Measurements from ENCODE around the gene GTSE1.
"Not testable (repeated sequence)": the region's sequence is repeated elsewhere in the genome, so short reads cannot be mapped to it uniquely, and the experiment has no call there.

Gene GTSE1

DNA sequence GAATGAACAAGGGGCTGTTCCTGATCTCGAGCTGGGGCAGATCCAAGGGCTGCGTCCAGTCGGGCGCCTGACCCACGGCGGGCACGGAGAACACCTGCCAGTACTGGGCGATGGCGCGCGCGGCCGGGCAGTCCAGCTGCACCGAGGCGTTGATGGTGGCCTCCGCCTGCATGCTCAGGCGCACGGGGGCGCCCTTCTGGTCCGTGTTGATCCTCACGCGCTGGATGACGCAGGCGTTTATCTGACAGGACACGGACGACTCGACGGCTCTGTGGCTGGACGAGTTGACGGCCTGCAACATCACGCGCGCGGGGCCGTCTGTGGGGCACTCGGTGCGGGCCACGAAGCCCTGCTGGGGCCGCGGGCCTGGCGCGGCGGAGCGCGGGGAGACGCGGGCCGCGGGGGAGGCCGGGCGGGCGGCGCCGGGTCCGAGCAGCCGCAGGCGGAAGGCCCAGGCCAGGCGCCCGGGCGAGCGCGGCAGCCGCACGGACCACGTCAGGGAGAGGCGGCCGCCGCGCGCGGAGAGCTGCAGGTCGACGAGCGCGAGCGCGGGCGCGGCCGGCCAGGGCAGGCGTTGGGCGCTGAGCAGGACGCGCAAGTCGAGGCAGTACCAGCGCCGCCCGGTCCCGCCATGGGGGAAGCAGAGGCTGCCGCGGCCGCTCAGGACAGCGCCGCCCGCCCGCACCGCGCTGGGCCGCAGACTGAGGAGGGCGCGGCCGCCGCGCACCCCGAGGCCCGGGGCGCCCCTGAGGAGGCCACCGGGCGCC is 34.0 kb upstream of the GTSE1 start:
- H3K9ac ChIP-seq (ENCODE audit: low read depth, low read length), result no peak overlapping the region
- H3K36me3 ChIP-seq (ENCODE audit: control insufficient read depth, insufficient read depth, low read length), result no peaks in the 10 kb centered on the region
- H3K27ac ChIP-seq (ENCODE audit: low read depth, low read length), result no peak overlapping the region
- H3K9me3 ChIP-seq (ENCODE audit: control insufficient read depth, insufficient read depth, low read length), result peaks cover 9% of the 10 kb centered on the region; the same call in 1 of the 2 replicates
- no peaks in the 10 kb centered on the region for H3K4me1 ChIP-seq (ENCODE audit: control insufficient read depth, insufficient read depth, low read length)
- peak overlapping the region; percentile 44; the same call in 1 of the 2 replicates for H3K4me3 ChIP-seq (ENCODE audit: low read depth, low read length)
- H3K27me3 ChIP-seq (ENCODE audit: control insufficient read depth, insufficient read depth, low read length), result peaks cover 65% of the 10 kb centered on the region

DNA sequence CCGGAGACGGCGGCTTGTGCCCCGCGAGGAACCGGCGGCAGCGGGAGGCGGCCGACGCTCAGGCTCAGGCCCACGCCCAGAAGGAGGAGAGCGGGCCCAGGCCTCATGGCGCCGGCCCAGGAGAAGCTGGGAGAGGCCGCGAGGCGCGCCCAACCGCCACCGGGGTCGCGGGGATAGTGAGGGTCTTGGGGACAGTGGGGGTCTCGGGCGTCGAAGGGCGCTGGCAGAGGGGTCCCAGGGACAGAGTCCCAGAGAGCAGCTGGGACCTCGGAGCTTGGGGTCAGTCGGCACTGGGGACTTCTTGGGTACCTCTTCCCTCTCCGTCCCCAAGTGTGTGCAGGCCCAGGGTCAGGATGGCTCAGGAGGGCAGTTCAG is 33.5 kb upstream of the GTSE1 start, which contains the start of gene PKDREJ:
Gene PKDREJ (minus strand): TSS at position 128 of the 375 bp plus-strand sequence. CDS start 21 bp downstream, at position 107.
- H3K27ac ChIP-seq (ENCODE audit: low read depth, low read length), result no peak within 1 kb of the TSS
- peak within 1 kb of the TSS; percentile 44; the same call in 1 of the 2 replicates for H3K4me3 ChIP-seq (ENCODE audit: low read depth, low read length)
- H3K27me3 ChIP-seq (ENCODE audit: control insufficient read depth, insufficient read depth, low read length), result peaks cover 65% of the 10 kb centered on the region
- no peaks in the 10 kb centered on the region for H3K36me3 ChIP-seq (ENCODE audit: control insufficient read depth, insufficient read depth, low read length)
- H3K4me1 ChIP-seq (ENCODE audit: control insufficient read depth, insufficient read depth, low read length), result no peaks in the 10 kb centered on the region
- H3K9me3 ChIP-seq (ENCODE audit: control insufficient read depth, insufficient read depth, low read length), result peaks cover 9% of the 10 kb centered on the region; the same call in 1 of the 2 replicates
- no peak within 1 kb of the TSS for H3K9ac ChIP-seq (ENCODE audit: low read depth, low read length)

DNA sequence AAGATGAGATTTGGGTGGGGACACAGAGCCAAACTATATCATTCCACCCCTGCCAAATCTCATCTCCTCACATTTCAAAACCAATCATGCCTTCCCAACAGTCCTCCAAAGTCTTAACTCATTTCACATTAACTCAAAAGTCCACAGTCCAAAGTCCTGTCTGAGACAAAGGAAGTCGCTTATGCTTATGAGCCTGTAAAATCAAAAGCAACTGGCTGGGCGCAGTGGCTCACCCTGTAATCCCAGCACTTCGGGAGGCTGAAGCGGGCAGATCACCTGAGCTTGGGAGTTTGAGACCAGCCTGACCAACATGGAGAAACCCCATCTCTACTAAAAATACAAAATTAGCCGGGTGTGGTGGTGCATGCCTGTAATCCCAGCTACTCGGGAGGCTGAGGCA is 32.1 kb upstream of the GTSE1 start:
- H3K4me3 ChIP-seq (ENCODE audit: low read depth, low read length); H3K4me1 ChIP-seq (ENCODE audit: control insufficient read depth, insufficient read depth, low read length); H3K36me3 ChIP-seq (ENCODE audit: control insufficient read depth, insufficient read depth, low read length); H3K9ac ChIP-seq (ENCODE audit: low read depth, low read length); H3K27ac ChIP-seq (ENCODE audit: low read depth, low read length); H3K9me3 ChIP-seq (ENCODE audit: control insufficient read depth, insufficient read depth, low read length): not testable (repeated sequence)
- peaks cover 57% of the 10 kb centered on the region for H3K27me3 ChIP-seq (ENCODE audit: control insufficient read depth, insufficient read depth, low read length)

DNA sequence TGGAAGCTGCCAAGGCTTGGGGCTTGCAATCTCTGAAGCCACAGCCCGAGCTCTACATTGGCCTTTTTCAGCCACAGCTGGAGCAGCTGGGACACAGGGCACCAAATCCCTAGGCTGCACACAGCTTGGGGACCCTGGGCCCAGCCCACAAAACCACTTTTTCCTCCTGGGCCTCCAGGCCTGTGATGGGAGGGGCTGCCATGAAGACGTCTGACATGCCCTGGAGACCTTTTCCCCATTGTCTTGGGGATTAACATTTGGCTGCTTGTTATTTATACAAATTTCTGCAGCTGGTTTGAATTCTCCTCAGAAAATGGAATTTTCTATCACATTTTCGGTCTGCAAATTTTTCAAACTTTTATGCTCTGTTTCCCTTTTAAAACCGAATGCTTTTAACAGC is 31.0 kb upstream of the GTSE1 start:
- H3K4me3 ChIP-seq (ENCODE audit: low read depth, low read length); H3K9me3 ChIP-seq (ENCODE audit: control insufficient read depth, insufficient read depth, low read length); H3K9ac ChIP-seq (ENCODE audit: low read depth, low read length); H3K36me3 ChIP-seq (ENCODE audit: control insufficient read depth, insufficient read depth, low read length); H3K4me1 ChIP-seq (ENCODE audit: control insufficient read depth, insufficient read depth, low read length); H3K27ac ChIP-seq (ENCODE audit: low read depth, low read length): not testable (repeated sequence)
- peaks cover 47% of the 10 kb centered on the region for H3K27me3 ChIP-seq (ENCODE audit: control insufficient read depth, insufficient read depth, low read length)

DNA sequence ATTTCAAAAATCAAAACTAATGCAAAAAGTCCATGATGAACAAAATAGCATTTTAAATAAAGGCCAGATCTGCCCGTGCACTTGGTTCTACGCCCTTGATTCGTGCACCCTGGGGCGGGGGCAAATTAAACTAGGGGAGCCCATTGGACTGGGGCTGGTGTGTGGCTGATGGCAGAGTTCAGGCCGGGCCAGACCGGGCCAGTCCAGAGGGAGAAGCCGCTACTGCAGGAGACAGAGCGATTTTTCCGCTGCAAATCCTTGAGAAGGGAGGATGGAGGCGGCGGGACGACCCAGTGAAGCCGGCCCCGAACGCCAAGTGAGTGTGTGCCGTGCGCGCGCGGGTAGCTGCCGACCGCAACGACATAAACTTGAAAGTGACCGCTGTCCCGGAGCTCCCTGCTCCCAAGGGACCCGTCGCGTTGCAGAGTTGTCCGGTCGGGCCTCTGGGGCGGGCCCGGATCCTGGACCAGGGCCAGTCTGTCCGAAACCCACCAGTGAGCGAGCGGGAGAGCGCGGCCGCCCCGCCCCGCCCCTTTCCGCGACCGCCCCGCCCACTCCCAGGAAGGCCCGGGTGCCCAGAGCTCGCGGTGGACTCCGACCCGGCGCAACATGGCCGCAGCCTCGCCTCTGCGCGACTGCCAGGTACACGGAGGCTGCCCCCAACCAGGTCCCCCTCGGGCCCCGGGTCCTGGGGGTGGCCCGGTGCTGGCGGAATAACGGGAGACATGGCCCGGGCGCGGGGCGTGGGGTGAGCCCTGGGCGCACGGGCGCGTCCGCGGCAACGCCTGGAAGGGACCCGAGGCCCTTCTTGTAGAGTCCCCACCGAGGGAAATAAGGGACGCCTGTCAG is 29.0 kb upstream of the GTSE1 start, which contains the start of gene TTC38:
Gene TTC38 (plus strand): TSS at position 578 of the 849 bp plus-strand sequence. CDS start 32 bp downstream, at position 610.
- H3K4me3 ChIP-seq (ENCODE audit: low read depth, low read length), result peak within 1 kb of the TSS; percentile 77
- no peak within 1 kb of the TSS for H3K9ac ChIP-seq (ENCODE audit: low read depth, low read length)
- H3K36me3 ChIP-seq (ENCODE audit: control insufficient read depth, insufficient read depth, low read length), result peaks cover 6% of the 10 kb centered on the region
- H3K27ac ChIP-seq (ENCODE audit: low read depth, low read length), result no peak within 1 kb of the TSS
- H3K9me3 ChIP-seq (ENCODE audit: control insufficient read depth, insufficient read depth, low read length), result peaks cover 6% of the 10 kb centered on the region; the same call in 1 of the 2 replicates
- no peaks in the 10 kb centered on the region for H3K4me1 ChIP-seq (ENCODE audit: control insufficient read depth, insufficient read depth, low read length)
- peaks cover 26% of the 10 kb centered on the region for H3K27me3 ChIP-seq (ENCODE audit: control insufficient read depth, insufficient read depth, low read length)

DNA sequence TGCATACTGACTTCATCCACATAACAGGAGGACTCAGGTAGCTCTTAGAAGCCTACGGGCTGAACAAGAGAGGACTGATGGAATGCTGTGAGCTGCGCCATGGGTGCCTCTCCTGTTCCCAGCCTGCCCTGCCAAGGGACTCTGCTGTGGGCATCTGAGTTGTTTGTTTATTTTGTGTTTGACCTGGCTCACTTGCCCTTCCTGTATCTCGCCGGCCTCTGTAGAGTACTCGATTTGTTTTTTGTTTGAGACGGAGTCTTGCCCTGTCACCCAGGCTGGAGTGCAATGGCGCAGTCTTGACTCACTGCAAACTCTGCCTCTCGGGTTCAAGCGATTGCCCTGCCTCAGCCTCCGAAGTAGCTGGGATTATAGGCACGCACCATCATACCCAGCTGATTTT is 27.1 kb upstream of the GTSE1 start:
- H3K9ac ChIP-seq (ENCODE audit: low read depth, low read length), result no peak overlapping the region
- peaks cover 8% of the 10 kb centered on the region; the same call in 1 of the 2 replicates for H3K27me3 ChIP-seq (ENCODE audit: control insufficient read depth, insufficient read depth, low read length)
- H3K27ac ChIP-seq (ENCODE audit: low read depth, low read length), result no peak overlapping the region
- H3K36me3 ChIP-seq (ENCODE audit: control insufficient read depth, insufficient read depth, low read length), result peaks cover 23% of the 10 kb centered on the region
- H3K4me1 ChIP-seq (ENCODE audit: control insufficient read depth, insufficient read depth, low read length), result no peaks in the 10 kb centered on the region
- peaks cover 3% of the 10 kb centered on the region; the same call in 1 of the 2 replicates for H3K9me3 ChIP-seq (ENCODE audit: control insufficient read depth, insufficient read depth, low read length)
- no peak overlapping the region for H3K4me3 ChIP-seq (ENCODE audit: low read depth, low read length)

DNA sequence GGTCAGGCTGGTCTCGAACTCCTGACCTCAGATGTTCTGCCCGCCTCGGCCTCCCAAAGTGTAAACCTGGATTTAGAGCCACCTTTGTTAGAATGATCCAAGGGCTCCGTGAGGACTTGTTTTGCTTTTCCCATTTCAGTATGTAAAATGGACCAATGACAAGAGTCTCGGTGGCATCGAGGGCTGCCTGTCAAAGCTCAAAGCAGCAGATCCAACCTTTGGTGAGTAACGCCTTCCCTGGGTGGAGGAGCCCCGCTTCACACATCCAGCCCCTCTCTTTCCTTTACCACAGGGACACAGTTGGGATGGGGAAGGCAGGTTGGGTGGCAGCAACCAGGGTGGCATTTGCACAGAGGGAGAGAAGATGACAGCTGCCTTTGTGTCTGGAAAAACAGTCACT is 24.5 kb upstream of the GTSE1 start:
- Histone ChIP-seq H3K9ac (ENCODE audit: low read depth, low read length) (no peak overlapping the region), H3K36me3 (ENCODE audit: control insufficient read depth, insufficient read depth, low read length) (peaks cover 41% of the 10 kb centered on the region), H3K9me3 (ENCODE audit: control insufficient read depth, insufficient read depth, low read length) (no peaks in the 10 kb centered on the region), H3K27me3 (ENCODE audit: control insufficient read depth, insufficient read depth, low read length) (no peaks in the 10 kb centered on the region), H3K4me3 (ENCODE audit: low read depth, low read length) (no peak overlapping the region), H3K27ac (ENCODE audit: low read depth, low read length) (no peak overlapping the region), H3K4me1 (ENCODE audit: control insufficient read depth, insufficient read depth, low read length) (no peaks in the 10 kb centered on the region)

DNA sequence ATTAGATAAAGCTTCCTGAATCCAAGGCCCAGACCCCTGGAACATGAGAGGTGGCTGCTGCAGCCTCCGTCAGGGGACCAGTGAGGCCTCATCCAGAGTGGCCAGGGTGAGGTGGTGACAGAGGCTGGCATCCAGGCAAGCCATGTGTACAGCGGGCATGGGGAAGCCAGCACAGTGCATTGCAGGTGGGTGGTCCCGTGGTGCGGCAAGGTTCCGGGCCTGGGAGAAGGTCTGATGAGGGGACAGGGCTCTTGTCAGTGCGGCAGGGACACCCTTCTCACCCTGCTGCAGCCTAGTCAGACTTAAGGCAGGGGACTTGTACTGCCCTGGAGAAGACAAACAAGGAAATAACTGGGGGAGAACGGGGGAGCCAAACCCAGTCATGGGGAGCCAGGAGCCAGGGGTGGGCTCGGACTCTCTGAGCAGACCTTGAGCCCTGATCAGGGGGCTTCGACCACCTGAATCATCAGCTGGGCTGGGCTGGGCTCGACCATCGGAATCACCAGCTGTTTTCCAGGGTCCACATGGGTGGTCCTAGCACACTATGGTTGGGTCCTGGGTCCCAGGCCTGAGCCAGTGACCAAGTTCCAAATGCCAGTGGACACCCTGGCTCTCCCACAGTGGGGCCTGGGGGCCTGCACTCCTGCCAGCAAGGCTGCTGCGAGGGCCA is 23.8 kb upstream of the GTSE1 start:
- no peak overlapping the region for H3K27ac ChIP-seq (ENCODE audit: low read depth, low read length)
- no peaks in the 10 kb centered on the region for H3K9me3 ChIP-seq (ENCODE audit: control insufficient read depth, insufficient read depth, low read length)
- H3K27me3 ChIP-seq (ENCODE audit: control insufficient read depth, insufficient read depth, low read length), result no peaks in the 10 kb centered on the region
- H3K36me3 ChIP-seq (ENCODE audit: control insufficient read depth, insufficient read depth, low read length), result peaks cover 43% of the 10 kb centered on the region
- no peaks in the 10 kb centered on the region for H3K4me1 ChIP-seq (ENCODE audit: control insufficient read depth, insufficient read depth, low read length)
- H3K4me3 ChIP-seq (ENCODE audit: low read depth, low read length), result no peak overlapping the region
- no peak overlapping the region for H3K9ac ChIP-seq (ENCODE audit: low read depth, low read length)

DNA sequence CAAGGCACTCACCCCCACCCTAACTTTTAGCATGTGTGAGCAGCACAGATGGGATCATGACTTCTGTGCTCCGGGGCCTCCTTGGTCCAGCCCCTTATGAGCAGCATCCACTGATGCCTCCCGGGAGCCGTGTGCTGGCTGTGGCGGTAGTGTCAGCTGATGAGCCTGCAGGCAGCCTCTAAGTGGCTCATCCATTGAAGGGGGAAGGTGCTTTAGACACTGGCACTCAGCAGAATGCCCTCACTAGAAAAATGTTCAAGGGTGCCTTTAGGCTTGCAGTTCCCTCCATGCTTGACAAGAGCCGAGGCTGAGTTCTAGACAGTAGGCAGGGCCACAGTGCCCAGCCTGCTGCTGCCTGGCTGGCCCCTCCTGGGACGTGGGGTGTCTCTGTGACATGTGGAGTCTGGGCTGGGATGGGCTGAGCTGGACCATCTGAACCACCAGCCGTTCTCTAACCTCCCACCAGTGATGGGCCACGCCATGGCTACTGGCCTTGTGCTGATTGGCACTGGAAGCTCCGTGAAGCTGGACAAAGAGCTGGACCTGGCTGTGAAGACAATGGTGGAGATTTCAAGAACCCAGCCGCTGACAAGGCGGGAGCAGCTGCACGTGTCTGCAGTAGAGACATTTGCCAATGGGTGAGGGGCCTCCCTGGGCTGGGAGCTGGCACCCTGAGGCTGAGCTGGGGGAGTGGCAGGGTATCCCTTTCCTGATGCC is 23.1 kb upstream of the GTSE1 start:
- Histone ChIP-seq H3K4me1 (ENCODE audit: control insufficient read depth, insufficient read depth, low read length) (no peaks in the 10 kb centered on the region), H3K36me3 (ENCODE audit: control insufficient read depth, insufficient read depth, low read length) (peaks cover 50% of the 10 kb centered on the region), H3K27ac (ENCODE audit: low read depth, low read length) (no peak overlapping the region), H3K4me3 (ENCODE audit: low read depth, low read length) (no peak overlapping the region), H3K9me3 (ENCODE audit: control insufficient read depth, insufficient read depth, low read length) (no peaks in the 10 kb centered on the region), H3K9ac (ENCODE audit: low read depth, low read length) (no peak overlapping the region), H3K27me3 (ENCODE audit: control insufficient read depth, insufficient read depth, low read length) (no peaks in the 10 kb centered on the region)

DNA sequence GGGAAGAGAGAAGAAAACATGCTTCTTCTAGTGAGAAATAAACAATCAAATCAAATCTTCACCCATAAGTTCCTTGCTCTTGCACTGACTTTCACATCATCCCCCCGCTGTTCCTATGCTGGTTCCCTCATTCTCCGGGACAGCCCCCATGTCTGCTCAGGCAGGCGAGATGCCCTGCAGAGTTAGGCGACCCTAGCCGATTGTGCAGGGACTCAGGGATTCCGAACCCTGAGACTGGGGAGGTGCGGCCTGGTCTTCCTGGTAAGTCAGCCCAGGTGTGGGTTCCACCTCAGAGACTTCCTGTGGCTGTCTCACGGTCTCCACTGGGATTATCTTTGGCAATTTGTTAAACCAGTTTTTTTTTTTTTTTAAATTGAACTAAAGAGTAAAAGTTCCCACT is 22.3 kb upstream of the GTSE1 start:
- Histone ChIP-seq H3K9ac (ENCODE audit: low read depth, low read length) (no peak overlapping the region), H3K36me3 (ENCODE audit: control insufficient read depth, insufficient read depth, low read length) (peaks cover 58% of the 10 kb centered on the region), H3K27ac (ENCODE audit: low read depth, low read length) (no peak overlapping the region), H3K27me3 (ENCODE audit: control insufficient read depth, insufficient read depth, low read length) (no peaks in the 10 kb centered on the region), H3K9me3 (ENCODE audit: control insufficient read depth, insufficient read depth, low read length) (no peaks in the 10 kb centered on the region), H3K4me3 (ENCODE audit: low read depth, low read length) (no peak overlapping the region), H3K4me1 (ENCODE audit: control insufficient read depth, insufficient read depth, low read length) (no peaks in the 10 kb centered on the region)
